IPS-20b (cell line): ENCODE data around the gene EGR2.

Experiments
- H3K27ac ChIP-seq: one replicate; pipeline ENCODE4 v1.5.1; 2013; ENCODE audit warnings: low read length
- H3K27me3 ChIP-seq: 2 replicates; pipeline ENCODE4 v1.6.1; 2013; ENCODE audit warnings: mild to moderate bottlenecking, low read length, inconsistent platforms; ENCODE audit not compliant: insufficient read depth
- H3K36me3 ChIP-seq: 2 replicates; pipeline ENCODE4 v1.6.1; 2013; ENCODE audit warnings: low read depth, mild to moderate bottlenecking, inconsistent platforms, low read length, moderate library complexity; ENCODE audit not compliant: insufficient read depth
- H3K4me1 ChIP-seq: 2 replicates; pipeline ENCODE4 v1.6.1; 2013; ENCODE audit warnings: mild to moderate bottlenecking, control low read depth, inconsistent platforms, low read length, moderate library complexity; ENCODE audit not compliant: insufficient read depth
- H3K4me3 ChIP-seq: 2 replicates; pipeline ENCODE4 v1.5.1; 2013; ENCODE audit warnings: mild to moderate bottlenecking, low read length, inconsistent platforms
- H3K9ac ChIP-seq: 2 replicates; pipeline ENCODE4 v1.6.1; 2013; ENCODE audit warnings: low read depth, mild to moderate bottlenecking, inconsistent platforms, low read length, moderate library complexity
- H3K9me3 ChIP-seq: 2 replicates; pipeline ENCODE4 v1.6.1; 2013; ENCODE audit warnings: mild to moderate bottlenecking, low read depth, low read length, inconsistent platforms; ENCODE audit not compliant: insufficient read depth

Gene EGR2

DNA sequence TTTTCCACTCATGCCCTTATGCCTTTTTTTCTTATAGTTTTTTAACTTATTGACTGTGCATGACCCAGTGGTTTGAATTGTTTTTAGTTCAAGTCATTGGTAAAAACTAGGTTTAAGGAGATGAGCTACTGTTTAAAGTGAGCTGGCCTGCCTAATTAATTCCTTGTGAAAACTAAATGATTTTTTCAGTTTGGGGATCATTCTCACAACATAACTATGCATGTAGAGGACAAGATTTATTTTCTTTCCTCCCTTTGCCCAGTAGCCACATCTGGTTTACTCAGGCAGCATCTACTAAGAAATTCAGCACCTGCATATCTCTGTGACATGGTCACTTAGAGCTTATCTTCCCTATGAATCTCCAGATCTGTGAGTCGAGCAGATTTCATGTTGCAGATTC lies 9.9 kb downstream of the EGR2 start:
- Histone ChIP-seq H3K4me1 (peaks cover 24% of the 10 kb centered on the region), H3K27ac (no peak overlapping the region), H3K9me3 (no peaks in the 10 kb centered on the region), H3K9ac (peak overlapping the region; percentile 7; the same call in 1 of the 2 replicates), H3K27me3 (no peaks in the 10 kb centered on the region), H3K36me3 (peaks cover 7% of the 10 kb centered on the region; the same call in 1 of the 2 replicates), H3K4me3 (peak overlapping the region; percentile 92)

DNA sequence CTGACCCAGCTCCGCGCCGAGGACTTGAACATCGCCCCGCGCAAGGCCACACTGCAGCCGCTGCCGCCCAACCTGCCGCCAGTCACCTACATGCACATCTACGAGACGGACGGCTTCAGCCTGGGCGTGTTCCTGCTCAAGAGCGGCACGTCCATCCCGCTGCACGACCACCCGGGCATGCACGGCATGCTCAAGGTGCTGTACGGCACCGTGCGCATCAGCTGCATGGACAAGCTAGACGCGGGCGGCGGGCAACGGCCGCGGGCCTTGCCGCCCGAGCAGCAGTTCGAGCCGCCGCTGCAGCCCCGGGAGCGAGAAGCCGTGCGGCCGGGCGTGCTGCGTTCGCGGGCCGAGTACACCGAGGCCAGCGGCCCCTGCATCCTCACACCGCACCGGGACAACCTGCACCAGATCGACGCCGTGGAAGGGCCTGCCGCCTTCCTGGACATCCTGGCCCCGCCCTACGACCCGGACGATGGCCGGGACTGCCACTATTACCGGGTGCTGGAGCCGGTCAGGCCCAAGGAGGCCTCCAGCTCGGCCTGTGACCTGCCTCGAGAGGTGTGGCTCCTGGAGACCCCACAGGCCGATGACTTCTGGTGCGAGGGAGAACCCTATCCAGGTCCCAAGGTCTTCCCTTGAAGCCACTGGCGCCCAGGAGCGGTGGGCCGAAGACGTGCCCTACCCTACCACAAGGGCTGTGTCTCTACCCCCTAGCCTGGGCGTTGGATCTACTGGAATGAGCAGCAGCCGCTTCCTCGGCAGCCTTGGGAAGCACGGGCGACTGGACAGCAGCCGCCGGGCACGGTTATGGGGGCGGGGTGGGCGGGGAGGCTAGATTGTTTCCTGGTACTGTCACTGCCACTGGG lies 10.7 kb downstream of the EGR2 start:
- peaks cover 7% of the 10 kb centered on the region; the same call in 1 of the 2 replicates for H3K36me3 ChIP-seq
- no peaks in the 10 kb centered on the region for H3K27me3 ChIP-seq
- peaks cover 24% of the 10 kb centered on the region for H3K4me1 ChIP-seq
- H3K4me3 ChIP-seq = peak overlapping the region; percentile 92
- H3K9ac ChIP-seq = peak overlapping the region; percentile 77
- H3K9me3 ChIP-seq = no peaks in the 10 kb centered on the region
- H3K27ac ChIP-seq = peak overlapping the region; percentile 67

DNA sequence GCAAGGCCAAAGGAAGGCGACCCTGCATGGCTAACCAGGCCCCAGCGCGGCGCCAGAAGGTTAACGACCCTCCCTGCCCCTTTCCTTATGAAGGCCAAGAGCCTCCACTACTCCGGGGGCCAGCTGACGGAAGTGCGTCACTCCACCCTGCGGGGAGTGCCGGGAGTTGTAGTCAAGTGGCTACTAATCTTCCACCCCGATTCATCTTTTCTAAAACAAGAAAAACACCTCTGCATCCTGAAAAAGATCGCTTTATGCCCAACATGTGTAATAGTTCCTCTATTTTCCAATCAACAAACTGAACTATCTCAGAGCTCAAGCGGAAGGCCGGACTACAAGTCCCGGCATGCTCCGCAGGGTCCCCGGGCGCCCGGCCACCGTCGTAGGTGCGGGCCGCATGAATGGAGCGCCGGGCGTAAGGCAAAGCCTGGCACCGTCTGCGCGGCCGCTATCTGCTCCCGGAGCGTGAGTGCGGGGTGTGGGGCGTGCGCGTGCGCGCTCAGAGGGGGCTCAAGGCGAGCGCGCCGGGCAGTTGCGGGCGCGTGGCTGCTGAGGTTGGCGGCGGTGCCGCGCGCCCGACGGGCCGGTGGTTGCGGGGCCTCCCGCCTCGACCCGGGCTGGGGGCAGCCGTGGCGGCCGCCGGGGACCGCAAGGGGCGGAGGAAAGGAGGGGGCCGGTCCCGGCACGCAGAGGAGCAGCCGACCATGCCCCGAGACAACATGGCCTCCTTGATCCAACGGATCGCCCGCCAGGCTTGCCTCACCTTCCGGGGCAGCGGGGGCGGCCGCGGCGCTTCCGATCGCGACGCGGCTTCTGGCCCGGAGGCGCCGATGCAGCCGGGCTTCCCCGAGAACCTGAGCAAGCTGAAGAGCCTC lies 11.6 kb downstream of the EGR2 start, which contains the start of gene ADO:
Gene ADO (plus strand): TSS at position 365 of the 875 bp plus-strand sequence. CDS start 340 bp downstream, at position 705.
- H3K9ac ChIP-seq = peak within 1 kb of the TSS; percentile 77
- H3K27me3 ChIP-seq = no peaks in the 10 kb centered on the region
- peak within 1 kb of the TSS; percentile 92 for H3K4me3 ChIP-seq
- peak within 1 kb of the TSS; percentile 67 for H3K27ac ChIP-seq
- H3K4me1 ChIP-seq = peaks cover 24% of the 10 kb centered on the region
- H3K36me3 ChIP-seq = peaks cover 7% of the 10 kb centered on the region; the same call in 1 of the 2 replicates
- no peaks in the 10 kb centered on the region for H3K9me3 ChIP-seq

DNA sequence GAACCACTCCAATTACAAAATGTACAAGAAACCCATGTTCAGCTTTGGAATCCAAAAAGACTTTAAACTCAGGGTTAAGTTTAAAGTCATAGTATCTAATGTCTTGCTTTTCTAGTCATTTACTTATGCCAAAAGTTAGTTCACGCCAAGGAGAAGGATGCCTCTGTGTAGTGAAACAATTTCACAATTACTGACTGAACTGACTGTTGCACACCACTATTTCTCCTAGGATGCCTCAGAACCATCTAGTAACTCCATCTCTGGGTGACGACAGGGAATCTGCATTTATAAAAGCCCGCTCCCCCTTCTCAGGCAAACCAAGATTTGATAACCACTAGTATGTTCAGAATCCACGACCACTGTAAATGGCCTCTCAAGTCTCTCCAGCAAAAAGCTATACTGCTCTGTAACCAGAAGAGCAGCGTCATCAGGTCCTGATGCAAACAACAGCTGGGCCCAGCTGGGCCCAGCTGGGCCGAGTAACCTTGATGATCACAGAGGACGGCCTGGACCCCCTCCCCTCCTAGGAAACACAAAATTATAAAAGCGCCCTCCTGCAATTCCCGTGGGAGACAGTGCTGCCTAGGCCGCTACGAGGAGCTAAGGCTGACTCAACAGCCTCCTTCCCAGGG lies 12.3 kb downstream of the EGR2 start:
- H3K4me1 ChIP-seq = peaks cover 24% of the 10 kb centered on the region
- H3K4me3 ChIP-seq = peak overlapping the region; percentile 92
- peak overlapping the region; percentile 77 for H3K9ac ChIP-seq
- no peaks in the 10 kb centered on the region for H3K9me3 ChIP-seq
- peak overlapping the region; percentile 67 for H3K27ac ChIP-seq
- H3K36me3 ChIP-seq = peaks cover 6% of the 10 kb centered on the region; the same call in 1 of the 2 replicates
- H3K27me3 ChIP-seq = no peaks in the 10 kb centered on the region

DNA sequence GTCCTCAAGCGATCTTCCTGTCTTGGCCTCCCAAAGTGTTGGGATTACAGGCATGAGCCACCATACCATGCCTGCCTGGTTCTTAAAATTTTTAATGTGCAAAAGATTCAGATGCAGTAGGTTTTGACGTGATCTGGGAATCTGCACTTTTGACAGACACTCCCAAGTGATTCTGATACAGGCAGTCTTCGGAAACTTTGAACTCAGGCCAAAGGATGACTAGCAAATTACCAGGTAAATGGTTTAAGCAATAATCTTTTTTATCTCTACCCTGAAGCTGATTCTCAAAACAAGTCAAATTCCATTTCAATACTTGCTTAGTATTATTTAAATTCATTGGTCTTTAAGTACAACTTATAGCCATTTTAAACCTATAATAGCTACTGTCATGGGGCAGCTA lies 14.3 kb downstream of the EGR2 start:
- Histone ChIP-seq H3K27ac (no peak overlapping the region), H3K9ac (no peak overlapping the region), H3K27me3 (no peaks in the 10 kb centered on the region), H3K36me3 (no peaks in the 10 kb centered on the region; the same call in 1 of the 2 replicates), H3K4me3 (no peak overlapping the region), H3K9me3 (no peaks in the 10 kb centered on the region), H3K4me1 (peaks cover 21% of the 10 kb centered on the region)

DNA sequence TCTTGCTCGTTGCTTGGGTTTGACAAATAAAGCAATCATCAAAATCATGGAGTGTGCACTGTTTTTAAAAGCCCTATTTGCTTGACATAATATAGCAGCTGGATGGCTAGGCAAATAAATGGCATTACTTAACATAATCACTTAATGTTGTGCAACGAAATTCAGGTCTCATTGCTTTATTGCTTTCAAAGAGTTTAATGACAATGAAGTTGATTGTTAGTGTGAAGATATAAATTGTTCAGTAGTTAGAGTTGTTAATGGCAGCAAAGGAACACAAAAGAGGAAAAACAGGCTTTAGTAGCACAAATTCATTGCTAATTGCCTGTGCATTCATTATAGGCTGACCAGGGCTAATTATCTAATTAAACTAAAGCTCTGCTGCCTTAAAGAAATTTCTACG lies 19.3 kb downstream of the EGR2 start:
- H3K27me3 ChIP-seq = no peaks in the 10 kb centered on the region
- H3K4me3 ChIP-seq = no peak overlapping the region
- H3K4me1 ChIP-seq = no peaks in the 10 kb centered on the region
- no peak overlapping the region for H3K9ac ChIP-seq
- H3K9me3 ChIP-seq = no peaks in the 10 kb centered on the region
- no peaks in the 10 kb centered on the region for H3K36me3 ChIP-seq
- no peak overlapping the region for H3K27ac ChIP-seq

DNA sequence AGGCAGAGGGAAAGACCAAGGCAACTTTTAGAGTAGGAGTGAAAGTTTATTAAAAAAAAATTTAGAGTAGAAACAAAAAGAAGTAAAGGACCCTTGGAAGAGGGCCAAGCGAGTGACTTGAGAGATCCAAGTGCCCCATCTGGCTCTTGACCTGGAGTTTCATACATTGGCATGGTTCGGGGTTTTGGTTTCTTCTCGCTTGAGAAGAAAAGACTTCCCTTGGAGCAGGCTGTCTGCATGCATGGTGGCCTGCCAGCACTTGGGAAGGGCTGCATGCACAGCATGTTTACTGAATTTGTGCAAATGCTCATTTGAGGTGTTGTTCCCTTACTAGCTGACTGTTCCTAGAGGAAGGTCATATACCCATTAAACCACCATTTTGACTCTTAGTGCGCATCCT lies 20.4 kb downstream of the EGR2 start:
- no peak overlapping the region for H3K27ac ChIP-seq
- no peaks in the 10 kb centered on the region for H3K27me3 ChIP-seq
- H3K4me3 ChIP-seq = no peak overlapping the region
- no peak overlapping the region for H3K9ac ChIP-seq
- H3K9me3 ChIP-seq = no peaks in the 10 kb centered on the region
- no peaks in the 10 kb centered on the region for H3K36me3 ChIP-seq
- no peaks in the 10 kb centered on the region for H3K4me1 ChIP-seq

DNA sequence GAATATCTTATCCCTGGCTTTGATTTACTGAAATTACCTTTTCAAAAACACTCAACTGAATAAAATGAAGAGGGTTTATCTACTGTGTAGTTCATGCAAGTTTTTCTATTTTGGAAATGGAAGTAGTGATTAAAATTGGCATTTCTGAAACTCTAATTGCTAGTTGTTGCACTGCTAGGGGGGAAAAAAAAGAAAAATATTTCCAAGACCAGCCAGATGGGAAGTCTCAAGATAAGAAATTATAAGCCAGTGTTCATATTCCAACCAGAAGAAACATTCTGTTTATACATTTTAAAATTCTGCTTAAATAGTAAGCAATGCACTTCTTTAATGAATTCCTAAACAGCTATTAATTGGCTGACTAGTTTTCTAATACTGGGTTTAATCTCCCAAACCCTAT lies 21.1 kb downstream of the EGR2 start:
- H3K36me3 ChIP-seq = no peaks in the 10 kb centered on the region
- no peaks in the 10 kb centered on the region for H3K4me1 ChIP-seq
- no peak overlapping the region for H3K9ac ChIP-seq
- no peak overlapping the region for H3K27ac ChIP-seq
- no peaks in the 10 kb centered on the region for H3K27me3 ChIP-seq
- no peak overlapping the region for H3K4me3 ChIP-seq
- H3K9me3 ChIP-seq = no peaks in the 10 kb centered on the region

DNA sequence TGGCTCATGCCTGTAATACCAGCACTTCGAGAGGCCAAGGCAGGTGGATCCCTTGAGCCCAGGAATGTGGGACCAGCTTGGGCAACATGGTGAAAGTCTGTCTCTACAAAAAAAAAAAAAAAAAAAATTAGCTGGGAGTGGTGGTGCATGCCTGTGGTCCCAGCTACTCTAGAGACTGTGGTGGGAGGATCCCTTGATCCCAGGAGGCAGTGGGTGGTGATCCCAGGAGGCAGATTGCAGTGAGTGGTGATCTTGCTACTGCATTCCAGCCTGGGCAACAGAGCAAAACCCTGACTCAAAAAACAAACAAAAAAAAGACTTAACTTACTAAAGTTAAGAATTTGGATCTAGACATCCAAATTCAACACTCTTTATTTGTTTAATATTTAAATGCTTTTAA lies 21.9 kb downstream of the EGR2 start:
- H3K27ac ChIP-seq = no peak overlapping the region
- no peaks in the 10 kb centered on the region for H3K36me3 ChIP-seq
- no peaks in the 10 kb centered on the region for H3K27me3 ChIP-seq
- no peaks in the 10 kb centered on the region for H3K9me3 ChIP-seq
- no peaks in the 10 kb centered on the region for H3K4me1 ChIP-seq
- H3K4me3 ChIP-seq = no peak overlapping the region
- H3K9ac ChIP-seq = no peak overlapping the region

DNA sequence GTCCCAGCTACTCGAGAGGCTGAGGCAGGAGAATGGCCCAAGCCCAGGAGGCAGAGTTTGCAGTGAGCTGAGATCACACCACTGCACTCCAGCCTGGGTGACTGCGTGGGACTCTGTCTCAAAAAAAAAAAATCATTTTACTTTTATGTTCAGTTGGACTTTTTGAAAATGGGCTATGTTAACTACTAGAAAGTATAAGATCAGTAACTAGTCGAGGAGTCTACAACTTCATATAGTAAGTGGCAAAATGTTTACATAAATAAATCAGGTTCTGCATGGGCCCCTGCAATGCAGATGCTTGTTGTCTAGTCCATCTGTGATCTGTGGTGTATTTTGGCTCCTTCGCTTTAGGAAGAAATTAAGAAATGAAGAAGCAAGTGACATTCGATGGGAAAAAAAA lies 23.9 kb downstream of the EGR2 start:
- no peaks in the 10 kb centered on the region for H3K27me3 ChIP-seq
- H3K9ac ChIP-seq = no peak overlapping the region
- no peaks in the 10 kb centered on the region for H3K36me3 ChIP-seq
- no peak overlapping the region for H3K4me3 ChIP-seq
- no peak overlapping the region for H3K27ac ChIP-seq
- no peaks in the 10 kb centered on the region for H3K4me1 ChIP-seq
- no peaks in the 10 kb centered on the region for H3K9me3 ChIP-seq

DNA sequence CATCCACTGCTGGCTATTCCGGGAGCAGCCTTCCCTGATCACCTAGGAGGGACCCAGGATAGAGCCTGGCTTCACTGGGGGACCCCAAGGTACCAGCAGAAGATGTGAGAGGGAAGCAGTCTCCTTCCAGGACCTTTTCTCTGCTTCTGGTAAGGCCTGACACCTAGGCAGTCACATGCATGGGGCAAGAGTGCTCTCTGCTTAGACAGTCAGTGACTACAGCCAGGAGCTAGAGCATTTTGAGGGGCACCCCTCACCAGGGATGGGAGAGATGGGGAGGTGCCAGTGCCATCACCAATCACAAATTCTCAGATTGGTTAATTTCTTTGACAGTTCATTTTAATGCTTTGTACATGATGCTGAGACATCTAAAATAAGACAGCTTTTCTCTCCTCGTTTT lies 25.6 kb downstream of the EGR2 start:
- Histone ChIP-seq H3K27me3 (no peaks in the 10 kb centered on the region), H3K36me3 (no peaks in the 10 kb centered on the region), H3K9me3 (no peaks in the 10 kb centered on the region), H3K4me3 (no peak overlapping the region), H3K9ac (no peak overlapping the region), H3K27ac (no peak overlapping the region), H3K4me1 (no peaks in the 10 kb centered on the region)
